Panc1 (cell line): ENCODE results near the gene MICALL2.

Experiments
- CTCF ChIP-seq: fragments of 450-650 bp; IDR thresholded peaks from 2 replicates; pipeline ENCODE4 v1.5.1; 2017; ENCODE audit warnings: mild to moderate bottlenecking
- POLR2AphosphoS5 ChIP-seq: IDR thresholded peaks from 2 replicates; pipeline ENCODE4 v1.6.1; 2012; ENCODE audit warnings: mild to moderate bottlenecking, low read depth, low read length, moderate library complexity
- REST ChIP-seq, 2 experiments: IDR thresholded peaks; 2 replicates each; pipeline ENCODE4 v1.6.1; 2011 to 2012; ENCODE audit warnings: low read depth in 2 of 2, control low read depth in 1 of 2, low read length in 1 of 2, mild to moderate bottlenecking in 1 of 2, moderate library complexity in 1 of 2; ENCODE audit not compliant: insufficient read depth in 1 of 2
- SIN3A ChIP-seq: IDR thresholded peaks from 2 replicates; pipeline ENCODE4 v1.6.1; 2012; ENCODE audit warnings: low read depth, mild to moderate bottlenecking, low read length, moderate library complexity, borderline replicate concordance; ENCODE audit not compliant: insufficient read depth
- TCF7L2 ChIP-seq: IDR thresholded peaks from 2 replicates; pipeline ENCODE4 v1.6.1; 2011; ENCODE audit warnings: mild to moderate bottlenecking, low read depth, low read length, inconsistent platforms

- TF ChIP-seq POLR2AphosphoS5 (no peak), CTCF (no peak), REST (IDR thresholded peaks at IDR 0.05; ENCODE audit: insufficient read depth in 1 of 2, low read depth in 2 of 2, low read length in 1 of 2) (no peak), SIN3A (no peak), TCF7L2 (no peak)
These were observed 27.3 kb upstream of the MICALL2 start for GRCh38 chr7:1486571-1486970.
